OCI-LY1 (cell line): ENCODE data around the gene NCAM1.

Source experiments
- H2AFZ ChIP-seq: fragments of 200-600 bp; sonication (generic), shearing (Covaris generic); 2 replicates; pipeline ENCODE4 v1.6.0; 2014; ENCODE audit warnings: antibody characterized with exemption, mild to moderate bottlenecking, low read length
- H3F3A ChIP-seq: fragments of 200-600 bp; sonication (generic), shearing (Covaris generic); 2 replicates; pipeline ENCODE4 v1.6.0; 2014; ENCODE audit warnings: mild to moderate bottlenecking, antibody characterized with exemption, low read length, moderate library complexity; ENCODE audit not compliant: insufficient read depth
- H3K27ac ChIP-seq: fragments of 200-600 bp; sonication (generic); 2 replicates; pipeline ENCODE4 v1.5.1; 2014; ENCODE audit warnings: low read length, mixed run types, mild to moderate bottlenecking, low read depth; ENCODE audit not compliant: poor library complexity, severe bottlenecking
- H3K27me3 ChIP-seq: fragments of 200-600 bp; sonication (generic); 2 replicates; pipeline ENCODE4 v1.6.0; 2014; ENCODE audit warnings: antibody characterized with exemption, mild to moderate bottlenecking, low read length, moderate library complexity; ENCODE audit not compliant: insufficient read depth
- H3K36me3 ChIP-seq: fragments of 200-600 bp; sonication (generic); 2 replicates; pipeline ENCODE4 v1.6.1; 2014; ENCODE audit warnings: mild to moderate bottlenecking, antibody characterized with exemption, low read length, moderate library complexity, mixed read lengths; ENCODE audit not compliant: insufficient read depth
- H3K4me1 ChIP-seq: fragments of 200-600 bp; sonication (generic); 2 replicates; pipeline ENCODE4 v1.5.1; 2014; ENCODE audit warnings: mild to moderate bottlenecking, low read length, moderate library complexity; ENCODE audit not compliant: insufficient read depth, severe bottlenecking
- H3K4me2 ChIP-seq: fragments of 200-600 bp; sonication (generic), shearing (Covaris generic); 2 replicates; pipeline ENCODE4 v1.6.1; 2014; ENCODE audit warnings: low read length
- H3K4me3 ChIP-seq: fragments of 200-600 bp; sonication (generic); 2 replicates; pipeline ENCODE4 v1.5.1; 2014; ENCODE audit warnings: low read length, low read depth, mild to moderate bottlenecking, mixed read lengths; ENCODE audit not compliant: poor library complexity, severe bottlenecking
- H3K79me2 ChIP-seq: fragments of 200-600 bp; shearing (Covaris generic); 2 replicates; pipeline ENCODE4 v1.6.1; 2016; ENCODE audit warnings: mixed run types, low read length, mixed read lengths; ENCODE audit not compliant: insufficient read depth
- H3K9ac ChIP-seq: fragments of 200-600 bp; sonication (generic), shearing (Covaris generic); 2 replicates; pipeline ENCODE4 v1.6.1; 2014; ENCODE audit warnings: mild to moderate bottlenecking, low read length, mixed read lengths
- H3K9me2 ChIP-seq: fragments of 200-600 bp; sonication (generic), shearing (Covaris generic); 2 replicates; pipeline ENCODE4 v1.6.1; 2014; ENCODE audit warnings: low read depth, mild to moderate bottlenecking, low read length, mixed read lengths
- H3K9me3 ChIP-seq: fragments of 200-600 bp; shearing (Covaris generic); 2 replicates; pipeline ENCODE4 v1.6.1; 2014; ENCODE audit warnings: low read length, mixed read lengths
- H4K20me1 ChIP-seq: fragments of 200-600 bp; sonication (generic), shearing (Covaris generic); 2 replicates; pipeline ENCODE4 v1.6.0; 2016; ENCODE audit warnings: mild to moderate bottlenecking, low read length; ENCODE audit not compliant: insufficient read depth
- EZH2 ChIP-seq: fragments of 200-600 bp; sonication (generic), shearing (Covaris generic); IDR thresholded peaks from 2 replicates; pipeline ENCODE4 v1.8.0; 2017; ENCODE audit warnings: borderline replicate concordance, mixed run types, mild to moderate bottlenecking, antibody characterized with exemption, low read length, moderate library complexity, mixed read lengths
- TF ChIP-seq, protein P1 (sequence below): fragments of 200-600 bp; sonication (generic), shearing (Covaris generic); IDR thresholded peaks from 2 replicates; pipeline ENCODE4 v1.5.1; 2017; ENCODE audit warnings: mild to moderate bottlenecking, antibody characterized with exemption, low read length, moderate library complexity, mixed read lengths

The NCAM1 gene

GRCh38 chr11:113281052-113281725 is 320.0 kb downstream of the NCAM1 start:
- Histone ChIP-seq H2AFZ (no peak overlapping the region), H4K20me1 (no peaks in the 10 kb centered on the region), H3K4me1 (no peaks in the 10 kb centered on the region), H3K9me3 (no peaks in the 10 kb centered on the region), H3K9ac (no peak overlapping the region), H3K36me3 (no peaks in the 10 kb centered on the region), H3K4me3 (no peak overlapping the region), H3K79me2 (no peaks in the 10 kb centered on the region), H3K4me2 (no peak overlapping the region), H3K27me3 (no peaks in the 10 kb centered on the region), H3K27ac (no peak overlapping the region), H3K9me2 (no peaks in the 10 kb centered on the region), H3F3A (no peaks in the 10 kb centered on the region)
- no peak for TF ChIP-seq EZH2
- TF ChIP-seq, protein P1, sequence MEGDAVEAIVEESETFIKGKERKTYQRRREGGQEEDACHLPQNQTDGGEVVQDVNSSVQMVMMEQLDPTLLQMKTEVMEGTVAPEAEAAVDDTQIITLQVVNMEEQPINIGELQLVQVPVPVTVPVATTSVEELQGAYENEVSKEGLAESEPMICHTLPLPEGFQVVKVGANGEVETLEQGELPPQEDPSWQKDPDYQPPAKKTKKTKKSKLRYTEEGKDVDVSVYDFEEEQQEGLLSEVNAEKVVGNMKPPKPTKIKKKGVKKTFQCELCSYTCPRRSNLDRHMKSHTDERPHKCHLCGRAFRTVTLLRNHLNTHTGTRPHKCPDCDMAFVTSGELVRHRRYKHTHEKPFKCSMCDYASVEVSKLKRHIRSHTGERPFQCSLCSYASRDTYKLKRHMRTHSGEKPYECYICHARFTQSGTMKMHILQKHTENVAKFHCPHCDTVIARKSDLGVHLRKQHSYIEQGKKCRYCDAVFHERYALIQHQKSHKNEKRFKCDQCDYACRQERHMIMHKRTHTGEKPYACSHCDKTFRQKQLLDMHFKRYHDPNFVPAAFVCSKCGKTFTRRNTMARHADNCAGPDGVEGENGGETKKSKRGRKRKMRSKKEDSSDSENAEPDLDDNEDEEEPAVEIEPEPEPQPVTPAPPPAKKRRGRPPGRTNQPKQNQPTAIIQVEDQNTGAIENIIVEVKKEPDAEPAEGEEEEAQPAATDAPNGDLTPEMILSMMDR: no peak

DNA sequence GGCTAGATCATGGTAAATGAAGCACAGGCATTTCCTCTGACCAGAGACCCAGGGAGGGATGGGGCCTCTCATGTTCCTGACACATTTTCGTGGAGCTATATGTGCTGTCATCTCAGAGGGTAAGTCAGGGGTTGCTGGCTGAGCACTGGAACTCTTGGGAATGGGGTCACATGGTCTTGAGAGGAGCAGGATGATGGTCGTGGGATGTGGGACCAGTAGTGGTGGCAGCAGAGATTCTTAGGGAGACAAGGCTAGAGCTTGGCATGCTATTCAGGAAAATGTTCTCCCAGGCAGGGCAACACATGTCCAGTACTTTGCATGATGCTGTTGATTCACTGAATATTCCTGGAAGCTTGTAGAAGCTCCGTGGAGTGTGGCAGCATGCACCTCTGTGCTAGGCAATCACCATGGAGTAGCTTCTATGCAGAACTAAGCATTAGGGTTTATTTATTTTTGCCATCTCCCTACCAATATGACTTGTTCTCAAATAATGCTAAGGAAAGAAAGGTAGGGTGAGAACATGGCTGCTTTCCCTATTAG is 321.7 kb downstream of the NCAM1 start:
- no peaks in the 10 kb centered on the region for H3F3A ChIP-seq
- no peaks in the 10 kb centered on the region for H4K20me1 ChIP-seq
- H3K9ac ChIP-seq: no peak overlapping the region
- H3K4me2 ChIP-seq: no peak overlapping the region
- H3K4me3 ChIP-seq: no peak overlapping the region
- no peak overlapping the region for H3K27ac ChIP-seq
- no peaks in the 10 kb centered on the region for H3K9me3 ChIP-seq
- no peak overlapping the region for H2AFZ ChIP-seq
- H3K79me2 ChIP-seq: no peaks in the 10 kb centered on the region
- H3K4me1 ChIP-seq: no peaks in the 10 kb centered on the region
- no peak for TF ChIP-seq EZH2
- TF ChIP-seq, protein P1: no peak
- H3K9me2 ChIP-seq: no peaks in the 10 kb centered on the region
- no peaks in the 10 kb centered on the region for H3K36me3 ChIP-seq
- no peaks in the 10 kb centered on the region for H3K27me3 ChIP-seq

DNA sequence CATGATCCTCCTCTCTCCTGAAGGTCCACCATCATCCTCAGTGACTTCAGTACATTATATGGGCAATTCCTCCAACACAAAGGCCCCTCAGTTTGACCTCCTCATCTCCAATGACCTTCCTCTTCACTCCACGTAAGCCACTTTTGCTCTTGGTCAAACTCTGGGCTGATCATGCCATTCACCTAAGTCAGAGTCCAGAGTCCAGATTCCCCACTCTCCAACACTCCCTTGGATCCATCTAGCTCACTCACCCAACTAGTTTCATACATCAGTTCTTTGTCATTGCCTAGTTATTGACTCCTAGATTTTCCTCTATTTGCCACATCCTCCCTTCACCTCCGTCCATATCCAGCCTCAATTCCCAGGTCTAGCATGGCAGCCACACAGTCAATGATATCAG is 322.7 kb downstream of the NCAM1 start:
- Histone ChIP-seq H3K36me3 (no peaks in the 10 kb centered on the region), H3K9me3 (no peaks in the 10 kb centered on the region), H2AFZ (no peak overlapping the region), H3K4me3 (no peak overlapping the region), H3K79me2 (no peaks in the 10 kb centered on the region), H3K4me1 (no peaks in the 10 kb centered on the region), H3K9ac (no peak overlapping the region), H4K20me1 (no peaks in the 10 kb centered on the region), H3F3A (no peaks in the 10 kb centered on the region), H3K9me2 (no peaks in the 10 kb centered on the region), H3K27ac (no peak overlapping the region), H3K4me2 (no peak overlapping the region), H3K27me3 (no peaks in the 10 kb centered on the region)
- TF ChIP-seq, protein P1: no peak
- TF ChIP-seq EZH2: no peak
